ENCODE measurements around the gene LYL1.

- TF ChIP-seq CTCF (IDR thresholded peaks at IDR 0.05; ENCODE audit: low read depth, low read length), result peak; percentile 95
- no peak for TF ChIP-seq EZH2phosphoT487 (IDR thresholded peaks at IDR 0.05; ENCODE audit: low read depth)
Measured at GRCh38 chr19:13093407-13094105, 9.1 kb downstream of the LYL1 start.
